HG03378 (cell line): ENCODE results near the gene SELENOS.

Experiments
- ATAC-seq: cut with Tn5 transposase; IDR thresholded peaks from one replicate; pipeline ENCODE4 v1.9.1; 2021; ENCODE audit warnings: mild to moderate bottlenecking, moderate library complexity; ENCODE audit not compliant: unreplicated experiment

Gene SELENOS, protein sequence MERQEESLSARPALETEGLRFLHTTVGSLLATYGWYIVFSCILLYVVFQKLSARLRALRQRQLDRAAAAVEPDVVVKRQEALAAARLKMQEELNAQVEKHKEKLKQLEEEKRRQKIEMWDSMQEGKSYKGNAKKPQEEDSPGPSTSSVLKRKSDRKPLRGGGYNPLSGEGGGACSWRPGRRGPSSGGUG

DNA sequence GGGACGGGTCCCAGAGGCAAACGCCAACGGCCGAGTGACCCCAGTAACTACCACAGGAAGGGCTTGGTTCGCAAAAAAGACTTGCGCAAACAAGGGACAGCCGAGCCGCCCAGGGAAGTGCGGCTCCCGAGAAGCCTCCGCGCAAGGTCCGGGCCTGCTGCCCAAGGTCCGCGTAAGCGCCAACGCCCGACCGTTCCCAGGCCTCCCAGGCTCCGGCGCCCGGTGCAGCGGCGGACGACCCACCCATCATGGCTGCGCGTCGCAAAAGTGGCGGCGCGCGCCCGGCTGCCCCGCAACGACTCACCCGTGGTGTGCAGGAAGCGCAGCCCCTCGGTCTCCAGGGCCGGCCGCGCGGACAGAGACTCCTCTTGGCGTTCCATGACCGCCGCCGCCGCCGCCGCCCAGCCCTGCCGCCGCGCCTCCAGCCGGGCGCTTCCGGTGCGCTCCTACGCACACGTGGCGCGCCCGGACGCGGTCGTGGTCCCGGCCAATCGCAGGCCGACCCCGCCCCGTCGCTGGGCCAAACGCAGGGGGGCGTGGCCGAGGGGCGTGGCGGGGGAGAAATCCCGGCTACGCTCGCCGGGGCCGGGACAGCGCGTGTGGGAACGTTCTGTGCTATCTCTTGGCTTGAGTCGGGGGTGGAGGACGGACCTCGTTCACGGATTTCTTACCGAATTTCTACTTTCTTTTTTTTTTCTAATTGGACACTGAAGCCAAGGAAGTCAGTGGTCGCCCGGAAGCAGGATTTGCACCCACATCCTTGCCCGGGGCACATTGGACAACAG is at the start of gene SELENOS:
TSS of gene SELENOS (minus strand) at position 448 of the 785 bp plus-strand sequence. CDS start at position 380, 68 bp downstream.
- peak; percentile 66 for ATAC-seq

- no peak for ATAC-seq
Measured at GRCh38 chr15:101326462-101327146, 49.3 kb upstream of the SELENOS start.

- no peak for ATAC-seq
Measured at GRCh38 chr15:101326026-101326315, 48.7 kb upstream of the SELENOS start.

GRCh38 chr15:101325263-101326025 is 48.2 kb upstream of the SELENOS start:
- no peak for ATAC-seq

- ATAC-seq: no peak
Measured at GRCh38 chr15:101324524-101325177, 47.4 kb upstream of the SELENOS start.

DNA sequence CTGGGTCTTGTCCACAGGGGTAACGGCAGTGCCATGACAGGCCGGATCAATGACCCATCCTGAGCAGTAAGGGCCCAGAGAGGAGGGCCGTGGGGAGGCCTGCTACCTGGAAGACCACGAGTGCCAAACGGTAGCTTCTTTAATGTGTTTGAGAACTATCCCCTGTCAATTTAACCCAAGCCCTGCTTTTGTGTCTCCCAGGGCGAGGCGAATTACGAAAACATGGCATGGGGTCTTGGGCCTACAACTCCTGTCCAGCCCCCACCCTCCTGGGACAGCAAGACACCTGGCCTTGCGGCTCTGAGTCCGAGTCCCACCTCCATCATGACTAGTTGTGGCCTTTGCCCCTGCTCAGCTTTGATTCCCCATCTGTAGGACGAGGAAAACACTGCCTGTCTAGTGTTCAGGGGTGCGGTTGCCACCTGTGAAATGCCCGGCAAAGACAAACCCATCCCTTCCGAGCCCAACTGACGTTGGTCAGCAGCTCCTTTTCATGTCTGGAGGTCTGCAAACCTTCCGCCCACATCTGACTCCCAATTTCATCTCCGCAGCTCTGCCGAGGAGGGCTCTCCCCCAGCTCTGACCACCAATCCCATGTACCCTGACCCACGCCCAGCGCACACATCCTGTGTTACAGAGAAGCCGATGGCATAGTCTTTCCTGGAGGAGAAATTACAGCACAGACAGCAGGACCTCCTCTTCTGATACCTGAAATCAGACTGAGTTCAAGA is 46.7 kb upstream of the SELENOS start:
- no peak for ATAC-seq

DNA sequence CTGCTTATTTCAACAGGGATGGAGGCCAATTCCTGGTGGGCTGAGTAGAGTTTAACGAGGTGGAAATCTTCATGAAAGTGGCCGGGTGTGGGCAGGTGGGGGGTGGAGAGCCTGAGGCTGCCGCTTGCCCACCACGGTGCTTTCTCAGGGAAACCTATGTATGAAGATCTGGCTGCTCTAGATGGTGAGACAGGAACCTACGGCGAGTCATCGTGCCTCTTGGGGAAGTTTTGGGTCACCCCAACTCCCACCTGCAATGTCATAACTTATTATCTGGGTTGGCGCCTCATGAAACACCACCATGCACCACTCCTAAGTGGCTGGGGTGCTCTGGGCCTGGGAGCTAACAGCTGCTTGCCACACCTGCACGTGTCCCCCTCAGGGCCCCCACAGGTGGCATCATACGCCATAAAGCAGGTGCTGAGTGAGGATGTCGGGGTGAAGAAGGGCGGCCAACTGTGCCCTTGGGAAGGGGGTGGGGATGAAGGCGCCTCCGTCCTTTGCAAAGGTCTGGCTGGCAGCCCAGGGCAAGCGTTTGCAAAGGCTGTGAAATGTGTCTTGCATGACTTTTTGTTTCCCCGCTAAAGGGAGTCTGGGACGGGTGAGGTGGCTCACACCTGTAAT is 45.7 kb upstream of the SELENOS start:
- ATAC-seq: no peak

DNA sequence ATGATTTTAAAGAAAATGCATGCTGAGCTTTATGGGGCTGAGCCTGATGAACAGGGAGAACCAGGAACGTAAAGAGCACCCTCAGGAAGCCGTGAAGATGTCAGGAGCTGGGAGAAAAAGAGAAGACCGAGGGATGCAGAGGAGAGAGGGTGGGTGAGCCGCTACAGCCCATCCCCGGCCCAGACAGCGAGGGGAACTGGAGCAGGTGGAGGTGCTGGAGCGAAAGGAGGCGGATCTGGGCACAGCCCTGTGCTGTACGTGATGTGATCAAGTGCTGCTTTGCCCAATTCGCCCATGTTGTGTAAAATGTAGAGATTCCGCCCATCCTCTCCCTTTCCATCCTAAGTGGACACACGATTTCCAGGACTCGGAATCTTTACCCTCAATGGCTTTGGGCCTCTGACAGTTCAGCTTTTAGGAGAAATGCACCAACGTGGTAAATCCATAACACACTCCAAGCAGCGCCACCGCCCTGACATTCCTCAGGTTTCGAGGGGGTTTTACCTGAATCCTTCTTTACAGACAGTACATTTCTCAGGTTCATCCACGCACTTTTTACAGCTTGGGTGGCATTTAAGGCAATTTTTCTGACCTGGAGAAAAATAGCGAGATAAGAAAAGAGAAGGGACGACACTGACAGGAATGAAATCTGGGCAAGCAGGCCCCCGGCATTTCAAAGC is 44.9 kb upstream of the SELENOS start:
- ATAC-seq: no peak

- ATAC-seq: no peak
Measured at GRCh38 chr15:101320501-101321052, 43.3 kb upstream of the SELENOS start.

GRCh38 chr15:101318839-101319238 is 41.6 kb upstream of the SELENOS start:
- ATAC-seq: no peak

DNA sequence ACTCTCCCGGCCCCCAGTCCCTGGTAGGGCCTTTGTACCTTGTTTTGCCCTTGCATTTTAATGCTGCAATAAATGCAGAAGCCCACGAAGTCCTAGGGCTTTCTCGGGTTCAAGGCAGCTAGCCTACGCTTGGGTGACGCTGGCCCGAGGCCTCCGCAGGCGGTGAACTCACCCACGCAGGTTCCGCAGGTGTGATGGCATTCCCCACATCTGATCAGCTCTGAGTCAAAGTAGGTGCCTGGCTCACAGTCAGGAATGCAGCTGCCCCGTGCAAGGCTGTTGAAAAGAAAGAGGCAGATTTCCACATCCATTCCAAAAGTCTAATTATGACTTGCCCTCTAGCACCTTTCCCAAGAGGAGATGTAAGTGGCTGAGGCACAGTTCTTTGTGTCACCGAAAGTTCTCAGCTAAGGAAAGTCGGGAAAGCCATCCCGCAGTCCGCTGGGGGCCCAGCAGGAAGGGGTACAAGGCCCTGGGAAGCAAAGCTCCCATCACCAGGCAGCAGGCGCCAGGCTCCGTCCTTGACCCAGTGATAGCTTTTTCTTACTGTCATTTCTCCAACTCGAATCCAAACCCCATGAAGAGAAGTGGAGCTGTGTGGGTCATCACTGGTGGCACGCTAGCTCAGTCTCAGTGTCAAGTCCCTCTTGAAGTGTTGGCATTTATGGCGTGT is 41.0 kb upstream of the SELENOS start:
- ATAC-seq: no peak

DNA sequence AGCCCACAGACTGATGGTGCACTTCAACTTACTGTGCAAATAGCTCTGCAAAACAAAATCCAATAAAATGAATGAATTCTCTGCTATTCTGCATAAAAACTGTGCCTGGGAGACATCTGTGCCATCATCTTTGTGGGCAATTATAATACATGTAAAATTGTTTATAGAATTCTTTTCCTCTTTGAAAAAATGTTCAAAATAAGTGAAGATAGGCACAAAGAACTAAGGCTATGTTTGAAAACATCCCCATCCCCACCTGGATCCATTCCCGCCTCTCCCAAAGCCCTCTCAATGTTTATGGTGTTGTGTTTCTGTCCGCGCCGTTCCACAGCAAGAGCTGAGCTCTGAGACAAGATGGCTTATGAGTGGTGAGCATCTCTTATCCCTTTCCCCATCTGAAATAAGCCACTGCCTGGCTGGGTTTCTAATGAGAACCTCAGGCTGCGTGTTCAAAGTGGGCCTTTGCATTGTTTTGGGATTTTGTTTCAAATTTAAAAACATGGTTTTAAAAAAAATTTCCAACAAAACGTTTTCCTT is 40.1 kb upstream of the SELENOS start:
- no peak for ATAC-seq

- ATAC-seq: no peak
Measured at GRCh38 chr15:101316529-101316928, 39.2 kb upstream of the SELENOS start.

GRCh38 chr15:101315736-101316135 is 38.5 kb upstream of the SELENOS start:
- ATAC-seq: no peak

DNA sequence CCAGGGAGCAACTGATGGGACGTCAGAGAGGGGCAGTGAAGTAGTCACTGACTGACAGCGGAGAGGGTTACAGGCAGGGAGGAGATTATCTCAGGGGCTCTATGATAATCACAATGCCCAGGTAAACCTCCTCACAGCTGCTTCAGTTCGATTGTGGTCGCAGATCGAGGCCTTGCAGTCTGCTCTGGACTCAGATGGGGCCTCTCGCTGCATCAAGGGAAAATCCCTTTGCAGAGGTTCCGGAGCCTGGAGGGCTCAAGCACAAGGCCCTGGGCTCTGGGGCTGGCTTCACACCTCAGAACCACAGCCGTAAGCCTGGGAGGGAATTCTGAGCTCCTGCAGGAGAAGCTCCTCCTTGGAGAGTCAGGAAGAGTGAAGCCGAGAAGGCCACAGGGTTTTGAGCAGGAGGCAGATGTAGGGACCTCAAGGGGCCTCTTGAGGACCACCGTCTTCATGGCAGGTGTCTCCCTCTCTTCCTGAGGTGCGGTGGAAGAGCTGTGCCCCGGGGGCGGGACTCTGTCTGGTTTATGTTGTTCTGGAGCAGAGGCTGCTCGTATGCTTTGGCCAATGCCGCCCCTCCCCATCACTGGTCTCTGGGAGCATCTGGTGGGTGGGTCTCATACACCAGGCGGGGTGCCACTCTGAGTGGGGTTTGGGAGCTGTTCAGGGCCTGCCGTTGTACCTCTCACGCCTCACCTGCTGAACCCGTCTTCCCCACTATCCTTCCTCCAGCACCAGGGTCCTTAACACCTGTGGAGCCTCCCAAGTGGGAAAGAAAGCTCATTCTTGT is 37.2 kb upstream of the SELENOS start:
- no peak for ATAC-seq

DNA sequence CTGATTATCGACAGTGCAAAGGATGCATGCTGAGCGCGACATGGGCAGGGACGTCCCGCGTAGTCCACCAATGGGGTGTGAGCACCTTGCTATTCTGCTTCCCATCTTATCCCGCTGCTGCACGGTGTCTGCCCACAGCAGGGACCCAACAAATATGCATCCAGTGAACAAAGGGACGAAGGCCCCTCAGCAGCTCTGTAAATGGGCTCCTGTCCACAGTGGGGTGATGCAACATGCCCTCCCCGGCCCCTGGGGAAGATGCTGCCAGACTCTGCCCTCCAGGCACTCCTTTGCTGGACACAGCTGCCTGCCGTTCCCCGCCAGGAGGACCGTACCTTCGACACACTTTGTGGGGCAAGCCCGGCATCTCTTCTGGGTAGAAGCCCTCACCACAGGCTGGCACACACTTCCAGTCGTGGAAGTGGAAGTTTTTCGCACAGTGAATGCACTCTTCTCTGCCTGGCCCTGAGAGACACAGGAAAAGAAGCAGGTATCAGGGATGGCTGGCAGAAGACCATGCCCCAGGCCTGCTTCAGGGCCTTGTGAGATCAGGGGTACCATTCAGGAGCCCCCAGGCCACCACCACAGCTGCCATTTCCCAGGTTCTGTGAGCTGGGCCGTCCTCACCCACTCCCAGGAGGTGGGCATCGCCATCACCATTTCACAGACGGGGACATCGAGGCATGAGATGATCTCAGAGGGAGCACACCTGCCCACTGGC is 35.9 kb upstream of the SELENOS start:
- ATAC-seq: no peak

DNA sequence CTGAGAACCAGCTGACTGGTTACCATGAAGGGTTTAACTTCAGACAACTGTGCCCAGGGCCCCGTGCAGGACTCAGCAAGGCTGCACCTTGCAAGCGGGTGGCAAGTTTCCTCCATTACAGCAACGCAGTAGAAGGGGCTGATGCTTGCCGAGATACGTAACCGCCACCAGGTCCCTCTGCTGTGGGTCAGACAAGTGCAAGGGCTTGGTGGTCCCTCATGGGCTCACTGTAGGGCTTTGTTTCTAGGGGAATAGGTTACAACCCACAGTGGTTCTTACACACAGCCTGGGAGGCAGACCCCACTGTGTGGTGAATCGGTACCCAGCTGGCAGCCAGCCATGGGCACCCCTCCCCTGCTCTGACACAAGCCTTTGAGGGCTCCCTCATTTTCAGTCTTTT is 33.2 kb upstream of the SELENOS start:
- no peak for ATAC-seq
